ENCODE data around the gene TRIML2.
"Not testable (repeated sequence)": the region's sequence is repeated elsewhere in the genome, so short reads cannot be mapped to it uniquely, and the experiment has no call there.

TRIML2 gene

GRCh38 chr4:188106454-188106853 lies 2.9 kb downstream of the TRIML2 start:
- DNase-seq (ENCODE audit: low spot score) = no peak

DNA sequence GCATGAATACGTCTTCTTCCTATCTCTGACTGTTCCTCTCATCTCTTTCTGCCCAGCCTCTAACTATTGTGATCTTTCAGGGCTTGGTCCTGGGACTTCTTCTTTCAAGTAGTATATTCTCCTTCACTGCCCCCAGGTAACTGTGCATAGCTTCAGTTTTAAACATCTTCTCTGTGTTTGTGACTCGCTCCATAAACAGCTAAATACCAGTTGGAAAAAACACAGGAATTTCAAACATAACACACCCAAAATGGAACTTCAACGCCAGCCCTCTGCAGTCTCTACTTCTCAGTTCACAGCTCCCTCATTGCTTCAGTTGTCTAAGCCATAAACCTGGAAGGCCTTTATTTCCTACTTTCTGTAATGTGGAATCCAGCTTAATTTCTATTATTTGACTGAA lies 16.6 kb downstream of the TRIML2 start:
- DNase-seq (ENCODE audit: low spot score) = peak; percentile 24

GRCh38 chr4:188086858-188087257 lies 22.5 kb downstream of the TRIML2 start:
- DNase-seq (ENCODE audit: low spot score) = no peak

DNA sequence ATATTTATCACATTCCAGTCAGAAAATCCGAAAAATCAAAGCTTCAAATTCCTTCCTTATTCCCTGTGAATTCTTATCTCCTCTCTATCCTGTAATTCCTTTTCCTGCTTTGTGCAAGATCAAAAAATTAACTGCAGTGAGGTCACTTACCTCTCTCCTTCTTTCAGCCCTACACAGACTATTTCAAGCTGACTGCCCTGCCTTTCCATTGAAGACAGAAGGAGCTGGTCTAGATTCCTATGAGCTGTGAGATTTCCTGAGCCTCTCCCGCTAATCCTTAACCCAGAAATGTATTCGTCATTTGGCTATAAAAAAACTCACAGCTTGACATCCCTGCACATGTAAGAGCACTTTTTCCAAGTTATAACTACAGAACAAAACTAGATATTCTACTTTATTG lies 26.6 kb downstream of the TRIML2 start:
- no peak for DNase-seq (ENCODE audit: low spot score)

DNA sequence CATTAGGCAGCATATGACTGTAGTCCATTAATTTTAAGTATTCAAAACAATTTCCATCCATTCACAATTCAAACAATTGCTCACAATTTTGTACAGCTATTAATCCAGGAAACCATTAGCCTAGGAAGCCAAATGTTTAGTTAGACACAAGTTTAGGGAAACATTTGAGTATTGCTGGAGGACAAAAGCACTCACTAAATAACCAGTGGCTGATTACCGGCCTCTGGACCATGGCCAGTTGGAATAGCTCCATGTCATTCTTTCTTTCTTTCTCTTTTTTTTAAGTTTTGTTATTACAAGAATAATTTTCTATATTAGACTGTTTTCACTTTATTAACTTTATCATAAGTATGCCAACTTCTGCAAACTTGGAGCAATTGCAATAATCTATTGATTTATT lies 31.3 kb downstream of the TRIML2 start:
- DNase-seq (ENCODE audit: low spot score) = no peak

DNA sequence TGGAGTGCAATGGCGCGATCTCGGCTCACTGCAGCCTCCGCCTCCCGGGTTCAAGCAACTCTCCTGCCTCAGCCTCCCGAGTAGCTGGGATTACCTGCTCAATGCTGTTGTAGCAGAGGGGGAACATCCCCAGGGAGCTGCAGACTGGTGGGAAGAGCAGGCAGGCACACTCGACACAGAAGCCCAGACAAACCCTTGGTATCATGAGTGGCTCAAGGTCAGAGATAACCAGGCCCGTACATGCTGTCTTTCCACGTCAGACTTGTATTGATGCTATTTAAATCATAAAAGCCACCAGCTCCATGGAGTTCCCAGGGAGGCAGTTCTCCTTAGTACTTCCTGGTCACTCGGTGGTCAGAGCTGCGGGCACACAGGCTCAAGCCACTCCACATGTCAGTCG lies 33.2 kb downstream of the TRIML2 start:
- DNase-seq (ENCODE audit: low spot score) = no peak

DNA sequence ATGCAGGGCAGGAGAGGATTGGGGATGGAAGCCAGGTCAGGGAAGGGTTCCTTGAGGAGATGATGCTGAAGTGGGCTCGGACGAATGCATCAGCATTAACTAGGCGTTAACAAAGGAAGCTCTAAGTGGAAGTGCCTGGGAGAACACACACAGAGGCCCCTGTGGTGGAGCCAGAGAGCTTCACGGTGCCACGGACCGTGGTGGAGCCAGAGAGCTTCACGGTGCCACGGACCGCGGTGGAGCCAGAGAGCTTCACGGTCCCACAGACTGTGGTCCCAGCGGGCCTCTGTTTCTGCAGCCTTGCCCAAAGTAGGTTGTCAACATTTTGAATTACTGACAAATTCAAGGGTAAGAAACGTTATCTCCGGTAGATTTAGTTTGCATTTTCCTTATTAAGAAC lies 48.3 kb downstream of the TRIML2 start:
- DNase-seq (ENCODE audit: low spot score) = no peak

- DNase-seq (ENCODE audit: low spot score) = no peak
These were observed 56.1 kb downstream of the TRIML2 start for GRCh38 chr4:188053302-188053701.

GRCh38 chr4:188046657-188047056 lies 62.7 kb downstream of the TRIML2 start:
- DNase-seq (ENCODE audit: low spot score) = no peak

GRCh38 chr4:188045461-188045860 lies 63.9 kb downstream of the TRIML2 start:
- not testable (repeated sequence) for DNase-seq (ENCODE audit: low spot score)

DNA sequence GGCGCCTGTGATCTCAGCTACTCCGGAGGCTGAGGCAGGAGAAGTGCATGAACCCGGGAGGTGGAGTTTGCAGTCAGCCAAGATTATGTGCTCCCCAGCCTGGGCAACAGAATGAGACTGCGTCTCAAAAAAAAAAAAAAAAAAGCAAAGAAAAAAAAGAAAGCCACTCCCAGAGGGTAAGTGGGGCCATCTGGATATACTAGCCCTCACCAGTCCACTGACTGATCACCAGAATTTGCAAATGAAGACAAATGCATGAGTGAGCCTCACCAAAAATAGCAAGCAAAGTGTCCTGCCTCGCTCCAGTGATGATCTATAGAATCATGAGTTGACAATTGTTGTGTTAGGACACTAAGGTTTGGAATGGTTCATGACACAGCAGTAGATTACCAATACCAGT lies 66.2 kb downstream of the TRIML2 start:
- DNase-seq (ENCODE audit: low spot score) = no peak

GRCh38 chr4:188042191-188042590 lies 67.2 kb downstream of the TRIML2 start:
- DNase-seq (ENCODE audit: low spot score) = no peak

DNA sequence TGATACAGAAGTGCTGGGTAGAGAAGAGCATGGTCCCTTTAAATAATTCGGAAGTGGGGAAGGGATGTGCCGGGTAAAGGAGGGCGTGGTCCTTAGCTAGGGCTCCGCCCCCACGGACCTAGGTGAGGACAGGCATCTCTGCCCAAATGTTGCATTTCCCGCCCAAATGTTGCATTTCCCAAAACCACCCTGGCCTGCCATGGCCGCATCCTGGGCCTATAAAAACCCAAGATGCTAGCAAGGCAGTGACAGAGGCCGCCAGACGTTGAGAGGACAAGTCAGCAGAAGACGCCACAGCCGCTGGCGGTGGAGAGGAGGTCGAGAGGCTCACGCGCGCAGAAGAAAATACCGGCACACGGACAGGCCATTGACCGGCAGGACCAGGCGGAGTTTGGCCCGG lies 67.7 kb downstream of the TRIML2 start:
- no peak for DNase-seq (ENCODE audit: low spot score)

Measured in LoVo (cell line).